ACC112 (cell line): Measurements from ENCODE around the gene SPTAN1.

Experiments used
- H2AFZ ChIP-seq: fragments of 200-600 bp; sonication (generic); one replicate; pipeline ENCODE4 v1.6.0; 2017; ENCODE audit warnings: antibody characterized with exemption, low read length; ENCODE audit not compliant: unreplicated experiment
- H3K27ac ChIP-seq: fragments of 200-600 bp; sonication (generic); 2 replicates; pipeline ENCODE4 v1.5.1; 2014; ENCODE audit warnings: low read depth, mild to moderate bottlenecking, antibody characterized with exemption, low read length, moderate library complexity
- H3K27me3 ChIP-seq: fragments of 200-600 bp; sonication (generic); 2 replicates; pipeline ENCODE4 v1.6.1; 2014; ENCODE audit warnings: mild to moderate bottlenecking, antibody characterized with exemption, low read length, moderate library complexity, mixed read lengths; ENCODE audit not compliant: insufficient read depth
- H3K36me3 ChIP-seq: fragments of 200-600 bp; sonication (generic); 2 replicates; pipeline ENCODE4 v1.6.1; 2016; ENCODE audit warnings: mild to moderate bottlenecking, antibody characterized with exemption, low read length, moderate library complexity, mixed read lengths; ENCODE audit not compliant: insufficient read depth
- H3K4me1 ChIP-seq: fragments of 200-600 bp; sonication (generic); one replicate; pipeline ENCODE4 v1.6.1; 2016; ENCODE audit warnings: low read length, mixed read lengths; ENCODE audit not compliant: insufficient read depth, unreplicated experiment, control insufficient read depth
- H3K4me3 ChIP-seq: fragments of 200-600 bp; sonication (generic); 2 replicates; pipeline ENCODE4 v1.5.1; 2014; ENCODE audit warnings: mild to moderate bottlenecking, low read depth, low read length
- H3K79me2 ChIP-seq: fragments of 200-600 bp; sonication (generic); one replicate; pipeline ENCODE4 v1.6.0; 2016; ENCODE audit warnings: low read length; ENCODE audit not compliant: control insufficient read depth, unreplicated experiment, insufficient read depth

Gene SPTAN1

GRCh38 chr9:128621730-128622455, 69.5 kb downstream of the SPTAN1 start:
- Histone ChIP-seq H3K79me2 (no peaks in the 10 kb centered on the region), H3K27ac (no peak overlapping the region), H3K4me1 (no peaks in the 10 kb centered on the region), H3K36me3 (peaks cover 46% of the 10 kb centered on the region), H3K4me3 (no peak overlapping the region), H2AFZ (no peak overlapping the region), H3K27me3 (no peaks in the 10 kb centered on the region)

GRCh38 chr9:128624566-128624965, 72.2 kb downstream of the SPTAN1 start:
- no peak overlapping the region for H2AFZ ChIP-seq
- H3K4me3 ChIP-seq = no peak overlapping the region
- no peaks in the 10 kb centered on the region for H3K79me2 ChIP-seq
- H3K4me1 ChIP-seq = peaks cover 9% of the 10 kb centered on the region
- H3K27ac ChIP-seq = no peak overlapping the region
- H3K36me3 ChIP-seq = peaks cover 33% of the 10 kb centered on the region
- no peaks in the 10 kb centered on the region for H3K27me3 ChIP-seq

- Histone ChIP-seq H3K4me3 (no peak overlapping the region), H3K27me3 (no peaks in the 10 kb centered on the region), H2AFZ (no peak overlapping the region), H3K4me1 (peaks cover 11% of the 10 kb centered on the region), H3K36me3 (peaks cover 29% of the 10 kb centered on the region), H3K79me2 (no peaks in the 10 kb centered on the region), H3K27ac (no peak overlapping the region)
Observed at GRCh38 chr9:128625391-128626146, 73.2 kb downstream of the SPTAN1 start.

GRCh38 chr9:128626181-128626580, 73.8 kb downstream of the SPTAN1 start:
- Histone ChIP-seq H3K4me1 (peaks cover 11% of the 10 kb centered on the region), H3K4me3 (no peak overlapping the region), H3K27me3 (no peaks in the 10 kb centered on the region), H2AFZ (no peak overlapping the region), H3K79me2 (no peaks in the 10 kb centered on the region), H3K27ac (no peak overlapping the region), H3K36me3 (peaks cover 26% of the 10 kb centered on the region)

GRCh38 chr9:128627127-128627715, 74.8 kb downstream of the SPTAN1 start:
- Histone ChIP-seq H3K36me3 (peaks cover 18% of the 10 kb centered on the region), H3K79me2 (no peaks in the 10 kb centered on the region), H3K4me1 (peaks cover 11% of the 10 kb centered on the region), H2AFZ (no peak overlapping the region), H3K27me3 (no peaks in the 10 kb centered on the region), H3K4me3 (no peak overlapping the region), H3K27ac (no peak overlapping the region)

GRCh38 chr9:128627906-128628305, 75.5 kb downstream of the SPTAN1 start:
- H3K36me3 ChIP-seq = peaks cover 16% of the 10 kb centered on the region
- no peak overlapping the region for H2AFZ ChIP-seq
- no peak overlapping the region for H3K27ac ChIP-seq

GRCh38 chr9:128628471-128629048, 76.2 kb downstream of the SPTAN1 start:
- Histone ChIP-seq H3K4me3 (no peak overlapping the region), H2AFZ (no peak overlapping the region), H3K27me3 (no peaks in the 10 kb centered on the region), H3K4me1 (peaks cover 11% of the 10 kb centered on the region), H3K27ac (no peak overlapping the region), H3K79me2 (no peaks in the 10 kb centered on the region), H3K36me3 (peaks cover 16% of the 10 kb centered on the region)

More at GRCh38 chr9:128627906-128628305, 75.5 kb downstream of the SPTAN1 start:
- Histone ChIP-seq H3K4me1 (peaks cover 11% of the 10 kb centered on the region), H3K4me3 (no peak overlapping the region), H3K79me2 (no peaks in the 10 kb centered on the region), H3K27me3 (no peaks in the 10 kb centered on the region)

- Histone ChIP-seq H3K79me2 (no peaks in the 10 kb centered on the region), H3K36me3 (peaks cover 16% of the 10 kb centered on the region), H3K4me3 (no peak overlapping the region), H2AFZ (no peak overlapping the region), H3K27ac (no peak overlapping the region), H3K27me3 (no peaks in the 10 kb centered on the region), H3K4me1 (peaks cover 11% of the 10 kb centered on the region)
Observed at GRCh38 chr9:128629136-128629535, 76.7 kb downstream of the SPTAN1 start.

- H3K79me2 ChIP-seq = no peaks in the 10 kb centered on the region
- no peak overlapping the region for H2AFZ ChIP-seq
- H3K27me3 ChIP-seq = no peaks in the 10 kb centered on the region
- no peak overlapping the region for H3K4me3 ChIP-seq
- H3K4me1 ChIP-seq = peaks cover 17% of the 10 kb centered on the region
- no peak overlapping the region for H3K27ac ChIP-seq
- peaks cover 11% of the 10 kb centered on the region for H3K36me3 ChIP-seq
Observed at GRCh38 chr9:128629852-128630545, 77.6 kb downstream of the SPTAN1 start.

- no peaks in the 10 kb centered on the region for H3K27me3 ChIP-seq
- peaks cover 6% of the 10 kb centered on the region; the same call in 1 of the 2 replicates for H3K36me3 ChIP-seq
- no peak overlapping the region for H3K4me3 ChIP-seq
- H3K4me1 ChIP-seq = peaks cover 31% of the 10 kb centered on the region
- H2AFZ ChIP-seq = no peak overlapping the region
- H3K27ac ChIP-seq = no peak overlapping the region
- H3K79me2 ChIP-seq = no peaks in the 10 kb centered on the region
Observed at GRCh38 chr9:128631636-128632035, 79.2 kb downstream of the SPTAN1 start.
